K562 (cell line): ENCODE results near the gene MMP28.

Experiments
- ARNT ChIP-seq, 2 experiments: fragments of 450-650 bp; IDR thresholded peaks; 2 replicates each; pipeline ENCODE4 v1.6.1; 2016; ENCODE audit warnings: mild to moderate bottlenecking in 1 of 2
- ATF7 ChIP-seq: fragments of 450-650 bp; IDR thresholded peaks from 2 replicates; pipeline ENCODE4 v1.7.1; 2014; ENCODE audit warnings: mild to moderate bottlenecking, moderate library complexity
- FOS ChIP-seq: IDR thresholded peaks from 3 replicates; pipeline ENCODE4 v1.6.1; 2011; ENCODE audit not compliant: insufficient read length; ENCODE audit errors: extremely low read depth
- PRPF4 ChIP-seq: fragments of 200-400 bp; formaldehyde crosslinking; IDR thresholded peaks from one replicate; pipeline ENCODE4 v1.6.1; 2017; ENCODE audit warnings: low read length, low read depth, mild to moderate bottlenecking; ENCODE audit not compliant: insufficient read depth, poor library complexity, severe bottlenecking
- TARDBP ChIP-seq: fragments of 450-650 bp; IDR thresholded peaks from 2 replicates; pipeline ENCODE4 v1.6.1; 2016

DNA sequence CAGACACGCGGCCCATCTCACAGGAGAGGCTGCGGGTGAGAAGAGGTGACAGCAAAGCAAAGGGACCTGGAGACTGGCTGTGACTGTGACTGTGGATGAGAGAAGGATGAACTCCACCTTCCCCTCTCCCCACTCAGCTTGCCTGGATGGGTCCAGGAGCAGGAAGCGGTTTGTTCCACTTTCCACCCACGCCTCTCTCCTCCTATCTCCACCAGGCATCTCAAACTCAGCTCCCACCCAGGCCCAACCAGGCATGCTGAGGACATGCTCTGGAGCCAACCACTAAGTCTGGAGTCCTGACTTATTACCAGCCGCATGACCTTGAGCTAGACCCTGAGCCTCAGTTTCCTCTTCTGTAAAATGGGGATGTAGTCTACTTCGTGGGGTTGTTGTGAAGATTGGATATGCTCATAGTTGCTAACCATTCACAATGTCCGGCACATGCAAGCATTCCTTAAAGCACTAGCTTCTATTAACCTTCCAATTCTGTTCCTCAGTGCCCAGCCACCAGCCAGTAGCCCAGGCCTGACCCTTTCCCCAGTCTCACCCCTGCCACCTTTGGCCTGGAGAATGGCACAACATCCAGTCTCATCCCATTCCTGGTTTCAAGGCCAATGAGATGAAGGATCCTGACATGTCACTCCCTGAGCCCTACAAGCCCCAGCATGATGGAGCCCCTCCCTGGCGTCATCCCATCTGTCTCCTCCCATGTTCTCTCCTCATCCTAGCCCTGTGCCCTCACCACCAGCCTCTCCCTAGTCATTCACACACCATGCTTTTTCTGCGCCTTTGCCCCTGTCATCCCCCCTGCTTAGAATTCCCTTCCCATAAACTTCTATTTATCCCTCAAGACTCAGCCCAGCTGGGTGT is 44.7 kb downstream of the MMP28 start:
- TF ChIP-seq ARNT (IDR thresholded peaks at IDR 0.05) = no peak
- no peak for TF ChIP-seq FOS
- TF ChIP-seq ATF7 = no peak
- no peak for TF ChIP-seq PRPF4
- no peak for TF ChIP-seq TARDBP
